Naive thymus-derived CD4-positive, alpha-beta T cell (primary cell): ENCODE measurements around the gene ZNF774. TPM values are rescaled to one million over a fixed set of nuclear protein-coding genes. Genes with fewer than 3 reads are reported as not detected.
A peak's percentile ranks its signal among the peaks of the same experiment; 100 is the strongest.

Experiments
- ATAC-seq: fragments of 150-1000 bp; cut with Tn5 transposase; 2 replicates; pipeline ENCODE4 v1.10.0; 2021; ENCODE audit warnings: mild to moderate bottlenecking, moderate library complexity
- CTCF ChIA-PET: fragments of 350-600 bp; sonication (Branson Sonifier 250); formaldehyde crosslinking; loops from one replicate; lab custom pipeline; 2021; ENCODE audit warnings: antibody characterized with exemption; lab: Charles Lee
- POLR2A ChIA-PET: fragments of 350-600 bp; sonication (Branson Sonifier 250); formaldehyde crosslinking; loops from one replicate; lab custom pipeline; 2021; ENCODE audit warnings: antibody characterized with exemption, inconsistent platforms; lab: Charles Lee
- DNase-seq, 9 donors: peaks; one replicate each; pipeline versions ENCODE4 v3.0.0 to v3.0.0-alpha.2; 2020 to 2022; ENCODE audit warnings: mixed read lengths in 1 of 9
- H3K27ac ChIP-seq: one replicate; pipeline ENCODE4 v1.7.0; 2013; ENCODE audit warnings: mild to moderate bottlenecking, low read depth, low read length, moderate library complexity
- H3K27me3 ChIP-seq, 2 donors: one replicate each; pipeline ENCODE4 v1.7.0; 2013; ENCODE audit warnings: low read length in 2 of 2, mild to moderate bottlenecking in 2 of 2, moderate library complexity in 2 of 2; ENCODE audit not compliant: control insufficient read depth in 2 of 2, insufficient read depth in 2 of 2
- H3K36me3 ChIP-seq, 3 experiments: 1 replicate in 2 of 3; 2 replicates in 1 of 3; pipeline ENCODE4 v1.7.0; 2013; ENCODE audit warnings: low read length in 3 of 3, mild to moderate bottlenecking in 3 of 3, moderate library complexity in 1 of 3; ENCODE audit not compliant: insufficient read depth in 3 of 3, control insufficient read depth in 2 of 3
- H3K4me1 ChIP-seq, 2 donors: one replicate each; pipeline ENCODE4 v1.7.0; 2013; ENCODE audit warnings: low read length in 2 of 2, mild to moderate bottlenecking in 2 of 2, moderate library complexity in 1 of 2; ENCODE audit not compliant: control insufficient read depth in 2 of 2, insufficient read depth in 2 of 2
- H3K4me3 ChIP-seq: 2 replicates; pipeline ENCODE4 v1.7.0; 2013; ENCODE audit warnings: mild to moderate bottlenecking, low read length
- H3K9me3 ChIP-seq, 3 experiments: 1 replicate in 2 of 3; 2 replicates in 1 of 3; pipeline ENCODE4 v1.7.0; 2013; ENCODE audit warnings: low read length in 3 of 3; ENCODE audit not compliant: control insufficient read depth in 2 of 3
- H3K27ac Mint-ChIP-seq, 9 donors: one replicate each; pipeline ENCODE4 v1.8.0; 2020 to 2022; ENCODE audit warnings: mixed read lengths in 9 of 9, mild to moderate bottlenecking in 8 of 9, moderate library complexity in 5 of 9, inconsistent platforms in 2 of 9
- H3K27me3 Mint-ChIP-seq, 5 donors: one replicate each; pipeline ENCODE4 v1.8.0; 2021 to 2022; ENCODE audit warnings: mixed read lengths in 5 of 5, mild to moderate bottlenecking in 1 of 5
- H3K36me3 Mint-ChIP-seq, 5 donors: one replicate each; pipeline ENCODE4 v1.8.0; 2020 to 2022; ENCODE audit warnings: mixed read lengths in 5 of 5, mild to moderate bottlenecking in 3 of 5, inconsistent platforms in 1 of 5
- H3K4me1 Mint-ChIP-seq, 7 donors: one replicate each; pipeline ENCODE4 v1.8.0; 2020 to 2022; ENCODE audit warnings: mixed read lengths in 7 of 7, mild to moderate bottlenecking in 3 of 7, inconsistent platforms in 1 of 7
- H3K4me3 Mint-ChIP-seq, 10 donors: one replicate each; pipeline ENCODE4 v1.8.0; 2020 to 2022; ENCODE audit warnings: mild to moderate bottlenecking in 10 of 10, mixed read lengths in 10 of 10, moderate library complexity in 6 of 10, inconsistent platforms in 2 of 10
- H3K9me3 Mint-ChIP-seq, 11 donors: one replicate each; pipeline ENCODE4 v1.8.0; 2020 to 2022; ENCODE audit warnings: mixed read lengths in 11 of 11, mild to moderate bottlenecking in 4 of 11, inconsistent platforms in 1 of 11, moderate library complexity in 1 of 11
- intact Hi-C, 2 donors: fragments of 100-400 bp; cut with micrococcal nuclease; formaldehyde crosslinking; loops; one replicate each; pipeline ENCODE4 v1.15.1; 2023
- polyA plus RNA-seq, 2 donors: library from polyadenylated mRNA; unstranded; fragments of 300-500 nt; fragmentation: Illumina TruSeq; gene quantifications; one replicate each; pipeline ENCODE4 v1.2.3, GENCODE V29; 2021
- total RNA-seq, 6 experiments: library from RNA in 5 of 6; stranded (reverse) in 5 of 6; gene quantifications; 1 replicate in 5 of 6; 2 replicates in 1 of 6; pipeline ENCODE4 v1.2.3 and lab custom pipeline; 2021 to 2026

The ZNF774 gene
- total and polyA plus RNA-seq, 7 experiments from 2014 or later, result 0.08 to 2.0 (median 0.41) TPM

- Histone ChIP-seq H3K9me3 (no peaks in the 10 kb centered on the region), H3K27me3 (no peaks in the 10 kb centered on the region), H3K4me3 (no peak overlapping the region), H3K36me3 (no peaks in the 10 kb centered on the region), H3K4me1 (peaks cover 0 to 5% of the 10 kb centered on the region in 2 donors), H3K27ac (no peak overlapping the region)
- Mint-ChIP-seq H3K27me3 (peaks cover 0 to 29% (median 0%) of the 10 kb centered on the region in 5 donors), H3K36me3 (no peaks in the 10 kb centered on the region), H3K4me1 (peaks cover 4 to 9% (median 7%) of the 10 kb centered on the region in 7 donors), H3K27ac (no peak overlapping the region), H3K4me3 (no peak overlapping the region), H3K9me3 (no peaks in the 10 kb centered on the region)
- intact Hi-C loops, result no loop called here
- DNase-seq, result no peak
- CTCF ChIA-PET, result interaction anchor here (1.1 to 1.7 kb wide), 3 partner anchors 9 to 168 kb away, joined by 3 to 7 read pairs (median 5); no protein-coding TSS in a partner anchor
- no peak for ATAC-seq
- POLR2A ChIA-PET, result interaction anchor here (0.6 to 0.8 kb wide), 3 partner anchors 8 to 603 kb away, joined by 3 to 9 read pairs (median 4); no protein-coding TSS in a partner anchor
Observed at GRCh38 chr15:90315278-90315982, 36.7 kb upstream of the ZNF774 start.

DNA sequence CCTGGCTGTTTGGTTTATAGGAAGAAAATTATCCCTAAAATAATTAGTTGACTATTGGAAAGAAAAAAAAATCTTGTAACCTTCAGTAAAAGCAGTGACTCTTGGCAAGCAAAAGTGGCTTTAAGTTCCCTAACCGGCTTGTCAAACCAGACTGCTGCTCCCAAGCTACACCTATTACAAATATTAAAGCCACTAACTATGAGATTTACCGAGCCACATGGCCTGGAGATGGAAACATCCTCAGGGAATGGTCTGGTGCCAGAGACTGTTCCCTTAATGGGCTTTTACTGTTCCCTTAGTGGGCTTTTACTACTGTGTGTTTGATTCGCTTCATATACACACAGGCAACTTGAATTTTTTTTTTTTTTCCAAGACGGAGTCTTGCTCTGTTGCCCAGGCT is 35.9 kb upstream of the ZNF774 start:
- no peaks in the 10 kb centered on the region for H3K9me3 Mint-ChIP-seq
- H3K27ac Mint-ChIP-seq, result no peak overlapping the region
- H3K9me3 ChIP-seq, result no peaks in the 10 kb centered on the region
- CTCF ChIA-PET, result interaction anchor here (0.8 to 1.7 kb wide), 4 partner anchors 8 to 167 kb away, joined by 3 to 8 read pairs (median 6); no protein-coding TSS in a partner anchor
- H3K36me3 Mint-ChIP-seq, result no peaks in the 10 kb centered on the region
- no peak overlapping the region for H3K4me3 Mint-ChIP-seq
- POLR2A ChIA-PET, result interaction anchor here (0.6 to 0.8 kb wide), 4 partner anchors 9 to 123 kb away, joined by 3 to 9 read pairs (median 3); no protein-coding TSS in a partner anchor
- H3K4me1 ChIP-seq, result peaks cover 0 to 5% of the 10 kb centered on the region in 2 donors
- H3K27ac ChIP-seq, result no peak overlapping the region
- ATAC-seq (no peak), DNase-seq (no peak)
- intact Hi-C loops, result no loop called here
- peaks cover 0 to 28% (median 0%) of the 10 kb centered on the region in 5 donors for H3K27me3 Mint-ChIP-seq
- no peaks in the 10 kb centered on the region for H3K27me3 ChIP-seq
- no peaks in the 10 kb centered on the region for H3K36me3 ChIP-seq
- peaks cover 4 to 10% (median 8%) of the 10 kb centered on the region in 7 donors for H3K4me1 Mint-ChIP-seq
- H3K4me3 ChIP-seq, result no peak overlapping the region

DNA sequence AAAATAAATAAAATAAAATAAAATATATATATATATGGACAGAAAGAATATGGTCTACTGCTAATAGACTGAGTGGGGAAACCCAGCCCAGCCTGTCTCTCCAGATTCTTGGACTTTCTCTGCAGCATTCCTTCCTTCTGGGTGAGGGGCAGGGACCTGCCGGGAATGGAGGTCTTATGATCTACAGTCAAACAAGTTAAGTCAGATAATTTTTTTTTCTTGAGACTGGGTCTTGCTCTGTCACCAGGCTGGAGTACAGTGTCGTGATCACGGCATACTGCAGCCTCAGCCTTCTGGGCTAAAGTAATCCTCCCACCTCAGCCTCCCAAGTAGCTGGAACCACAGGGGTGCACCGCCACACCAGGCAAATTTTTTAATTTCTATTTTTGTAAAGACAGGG is 33.5 kb upstream of the ZNF774 start:
- H3K27me3 Mint-ChIP-seq, result peaks cover 0 to 7% (median 0%) of the 10 kb centered on the region in 5 donors
- intact Hi-C loops, result no loop called here
- POLR2A ChIA-PET, result no interaction called here
- H3K9me3 ChIP-seq, result no peaks in the 10 kb centered on the region
- no peak overlapping the region for H3K27ac ChIP-seq
- no peaks in the 10 kb centered on the region for H3K36me3 Mint-ChIP-seq
- DNase-seq (no peak), ATAC-seq (no peak)
- H3K4me1 ChIP-seq, result peaks cover 0 to 5% of the 10 kb centered on the region in 2 donors
- H3K4me3 Mint-ChIP-seq, result no peak overlapping the region
- peaks cover 3 to 10% (median 8%) of the 10 kb centered on the region in 7 donors for H3K4me1 Mint-ChIP-seq
- no peaks in the 10 kb centered on the region for H3K36me3 ChIP-seq
- CTCF ChIA-PET, result interaction anchor here (1.7 to 4.4 kb wide), 4 partner anchors 42 to 165 kb away, joined by 5 to 107 read pairs (median 24); no protein-coding TSS in a partner anchor
- no peaks in the 10 kb centered on the region for H3K9me3 Mint-ChIP-seq
- H3K27me3 ChIP-seq, result no peaks in the 10 kb centered on the region
- H3K27ac Mint-ChIP-seq, result no peak overlapping the region
- no peak overlapping the region for H3K4me3 ChIP-seq

DNA sequence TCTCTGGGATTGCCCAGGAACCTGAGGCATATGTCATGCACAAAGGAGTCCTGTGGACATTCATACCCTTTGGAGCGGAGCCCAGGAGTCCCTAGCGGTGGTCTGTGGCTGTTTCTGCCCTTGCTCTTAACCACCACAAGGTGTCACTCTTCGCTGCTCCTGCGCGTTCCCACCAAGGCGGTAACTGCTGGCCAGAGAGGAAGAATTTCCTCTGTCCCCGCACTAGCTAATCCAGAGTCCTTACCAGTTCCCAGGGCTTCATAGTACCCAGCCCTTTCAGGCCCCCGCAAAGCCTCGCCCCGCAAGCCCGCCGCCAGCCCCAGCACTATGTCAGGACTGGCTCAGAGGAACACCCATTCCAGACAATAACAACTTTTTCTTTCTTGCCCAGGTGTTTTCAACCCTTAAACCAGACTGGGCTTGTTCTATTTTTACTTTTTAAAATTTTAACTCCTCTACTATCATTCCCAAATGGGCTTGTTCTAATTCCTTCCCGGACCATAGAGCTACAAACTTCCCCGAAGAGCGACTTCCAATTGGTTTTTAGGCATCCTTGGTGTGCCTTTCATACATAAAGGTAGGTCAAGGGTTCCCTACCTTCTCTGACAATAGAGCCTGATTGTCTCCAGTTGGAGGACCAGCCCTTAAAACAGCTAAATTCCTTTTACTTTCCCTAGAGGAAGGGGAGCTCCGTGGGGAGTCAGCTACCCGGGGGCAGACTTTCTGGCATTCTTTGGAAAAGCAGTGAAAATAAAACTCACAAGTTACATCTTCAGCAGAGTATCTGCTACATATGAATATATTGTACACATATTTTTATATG is 31.8 kb upstream of the ZNF774 start:
- Mint-ChIP-seq H3K9me3 (no peaks in the 10 kb centered on the region), H3K27me3 (peaks cover 0 to 2% (median 0%) of the 10 kb centered on the region in 5 donors), H3K4me1 (peaks cover 3 to 10% (median 8%) of the 10 kb centered on the region in 7 donors), H3K36me3 (no peaks in the 10 kb centered on the region), H3K27ac (peak overlapping the region in 2 of 9 donors; percentile 26 to 28), H3K4me3 (peak overlapping the region in 6 of 10 donors; percentile 8 to 52 (median 38))
- H3K4me3 ChIP-seq, result no peak overlapping the region
- no peaks in the 10 kb centered on the region for H3K36me3 ChIP-seq
- no peaks in the 10 kb centered on the region for H3K27me3 ChIP-seq
- peak; percentile 39 to 74 (median 65) for DNase-seq
- intact Hi-C loops, result loop anchor here (1.0 to 10.0 kb wide), 11 partner anchors 42 to 955 kb away; no protein-coding TSS in a partner anchor
- H3K9me3 ChIP-seq, result no peaks in the 10 kb centered on the region
- H3K4me1 ChIP-seq, result peaks cover 0 to 5% of the 10 kb centered on the region in 2 donors
- ChIA-PET POLR2A (interaction anchor here (0.5 to 2.7 kb wide), 2 partner anchors 64 to 161 kb away, joined by 3 to 10 read pairs; no protein-coding TSS in a partner anchor), CTCF (interaction anchor here (0.5 to 4.4 kb wide), 43 partner anchors 10 to 612 kb away, joined by 3 to 107 read pairs (median 4); partner anchors contain the start of gene HDDC3)
- no peak overlapping the region for H3K27ac ChIP-seq
- ATAC-seq, result peak; percentile 100

DNA sequence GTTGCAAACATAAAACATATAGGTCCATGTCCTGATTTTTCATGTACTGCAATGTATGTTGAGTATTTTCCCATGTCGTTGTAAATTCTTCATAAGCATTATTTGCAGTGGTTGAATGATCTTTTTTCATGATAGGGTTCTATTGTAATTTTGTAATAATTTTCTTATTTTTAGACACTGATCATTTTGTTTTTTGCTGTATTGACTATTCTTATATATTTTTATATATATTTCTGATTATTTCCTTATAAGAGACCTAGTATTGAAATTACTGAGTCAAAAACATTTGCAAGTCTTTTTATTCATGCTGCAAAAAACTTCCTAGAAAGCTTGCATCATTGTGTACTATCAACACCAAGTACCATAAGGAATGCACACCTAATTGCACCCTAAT is 31.2 kb upstream of the ZNF774 start:
- H3K4me1 Mint-ChIP-seq, result peaks cover 6 to 10% (median 8%) of the 10 kb centered on the region in 7 donors
- ATAC-seq (no peak), DNase-seq (no peak)
- peaks cover 0 to 4% (median 0%) of the 10 kb centered on the region in 5 donors for H3K27me3 Mint-ChIP-seq
- H3K4me3 Mint-ChIP-seq, result no peak overlapping the region
- Histone ChIP-seq H3K36me3 (no peaks in the 10 kb centered on the region), H3K27me3 (no peaks in the 10 kb centered on the region), H3K27ac (no peak overlapping the region), H3K4me1 (peaks cover 0 to 5% of the 10 kb centered on the region in 2 donors), H3K4me3 (no peak overlapping the region), H3K9me3 (no peaks in the 10 kb centered on the region)
- no peaks in the 10 kb centered on the region for H3K36me3 Mint-ChIP-seq
- POLR2A ChIA-PET, result interaction anchor here (0.7 to 2.7 kb wide), 2 partner anchors 161 to 952 kb away, joined by 3 to 10 read pairs; no protein-coding TSS in a partner anchor
- no peaks in the 10 kb centered on the region for H3K9me3 Mint-ChIP-seq
- CTCF ChIA-PET, result interaction anchor here (0.9 to 4.4 kb wide), 19 partner anchors 16 to 611 kb away, joined by 3 to 107 read pairs (median 5); partner anchors contain the start of gene HDDC3
- no peak overlapping the region for H3K27ac Mint-ChIP-seq
- intact Hi-C loops, result loop anchor here (1.0 to 10.0 kb wide), 11 partner anchors 41 to 954 kb away; no protein-coding TSS in a partner anchor

DNA sequence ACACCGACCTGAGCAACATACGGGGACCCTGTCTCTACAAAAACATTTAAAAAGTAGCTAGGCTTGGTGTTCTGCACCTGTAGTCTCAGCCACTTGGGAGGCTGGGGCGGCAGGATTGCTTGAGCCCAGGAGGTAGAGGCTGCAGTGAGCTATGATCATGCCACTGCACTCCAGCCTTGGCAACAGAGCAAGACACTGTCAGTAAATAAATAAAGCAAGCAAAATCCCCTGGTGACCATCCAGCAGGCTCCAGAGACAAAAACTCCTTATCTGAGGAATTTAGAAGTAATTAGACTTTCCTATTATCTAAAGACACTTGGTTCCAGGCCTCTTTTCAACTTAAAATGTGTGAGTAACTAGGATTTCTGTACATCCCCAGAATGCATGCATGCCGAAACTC is 29.5 kb upstream of the ZNF774 start:
- Mint-ChIP-seq H3K27me3 (peaks cover 0 to 5% (median 0%) of the 10 kb centered on the region in 5 donors), H3K27ac (no peak overlapping the region), H3K9me3 (no peaks in the 10 kb centered on the region), H3K36me3 (no peaks in the 10 kb centered on the region), H3K4me1 (peaks cover 6 to 10% (median 8%) of the 10 kb centered on the region in 7 donors), H3K4me3 (no peak overlapping the region)
- H3K27me3 ChIP-seq, result no peaks in the 10 kb centered on the region
- peaks cover 0 to 5% of the 10 kb centered on the region in 2 donors for H3K4me1 ChIP-seq
- ChIA-PET CTCF (no interaction called here), POLR2A (interaction anchor here (0.7 kb wide), 1 partner anchor 126 kb away, joined by 3 read pairs; no protein-coding TSS in a partner anchor)
- no peaks in the 10 kb centered on the region for H3K9me3 ChIP-seq
- DNase-seq (no peak), ATAC-seq (no peak)
- intact Hi-C loops, result loop anchor here (5.0 to 10.0 kb wide), 4 partner anchors 40 to 952 kb away; no protein-coding TSS in a partner anchor
- no peaks in the 10 kb centered on the region for H3K36me3 ChIP-seq
- H3K27ac ChIP-seq, result no peak overlapping the region
- no peak overlapping the region for H3K4me3 ChIP-seq
